GM19023 (cell line): ENCODE measurements around the gene SORBS1.

Experiments
- ATAC-seq: cut with Tn5 transposase; IDR thresholded peaks from one replicate; pipeline ENCODE4 v1.9.1; 2021; ENCODE audit warnings: mild to moderate bottlenecking, moderate library complexity; ENCODE audit not compliant: unreplicated experiment

Gene SORBS1

GRCh38 chr10:95561177-95561863 lies at the start of gene SORBS1:
Gene SORBS1 (minus strand): TSS chr10:95561371. CDS start chr10:95441135, 120,236 bp downstream.
- ATAC-seq: peak; percentile 99

GRCh38 chr10:95610727-95611126 lies 49.6 kb upstream of the SORBS1 start:
- ATAC-seq: no peak

- no peak for ATAC-seq
Measured at GRCh38 chr10:95606922-95607321, 45.8 kb upstream of the SORBS1 start.

GRCh38 chr10:95605163-95605562 lies 44.0 kb upstream of the SORBS1 start:
- no peak for ATAC-seq

- no peak for ATAC-seq
Measured at GRCh38 chr10:95604630-95605029, 43.5 kb upstream of the SORBS1 start.

GRCh38 chr10:95602382-95602781 lies 41.2 kb upstream of the SORBS1 start:
- no peak for ATAC-seq

GRCh38 chr10:95601116-95601719 lies 40.0 kb upstream of the SORBS1 start:
- no peak for ATAC-seq

- no peak for ATAC-seq
Measured at GRCh38 chr10:95600158-95600557, 39.0 kb upstream of the SORBS1 start.

- ATAC-seq: no peak
Measured at GRCh38 chr10:95597788-95598187, 36.6 kb upstream of the SORBS1 start.

GRCh38 chr10:95588025-95588424 lies 26.9 kb upstream of the SORBS1 start:
- ATAC-seq: no peak

- ATAC-seq: no peak
Measured at GRCh38 chr10:95579835-95580535, 18.8 kb upstream of the SORBS1 start.

GRCh38 chr10:95579292-95579691 lies 18.1 kb upstream of the SORBS1 start:
- no peak for ATAC-seq

- ATAC-seq: no peak
Measured at GRCh38 chr10:95578619-95579018, 17.4 kb upstream of the SORBS1 start.

GRCh38 chr10:95574649-95575365 lies 13.6 kb upstream of the SORBS1 start:
- ATAC-seq: no peak

- ATAC-seq: no peak
Measured at GRCh38 chr10:95573964-95574604, 12.9 kb upstream of the SORBS1 start.

- ATAC-seq: no peak
Measured at GRCh38 chr10:95573527-95573926, 12.4 kb upstream of the SORBS1 start.

GRCh38 chr10:95572131-95572820 lies 11.1 kb upstream of the SORBS1 start:
- no peak for ATAC-seq

GRCh38 chr10:95571390-95571789 lies 10.2 kb upstream of the SORBS1 start:
- ATAC-seq: no peak

GRCh38 chr10:95569368-95569767 lies 8.2 kb upstream of the SORBS1 start:
- no peak for ATAC-seq

GRCh38 chr10:95567903-95568630 lies 6.9 kb upstream of the SORBS1 start:
- ATAC-seq: no peak
